HG02981 (cell line): ENCODE data around the gene MTA1.

Experiments
- ATAC-seq: cut with Tn5 transposase; IDR thresholded peaks from one replicate; pipeline ENCODE4 v1.9.1; 2021; ENCODE audit warnings: mild to moderate bottlenecking, moderate library complexity; ENCODE audit not compliant: unreplicated experiment

Gene MTA1

GRCh38 chr14:105458571-105458970, 38.9 kb downstream of the MTA1 start:
- ATAC-seq: no peak

GRCh38 chr14:105460116-105460515, 40.5 kb downstream of the MTA1 start:
- no peak for ATAC-seq

- no peak for ATAC-seq
Observed at GRCh38 chr14:105460616-105461015, 41.0 kb downstream of the MTA1 start.

GRCh38 chr14:105461903-105462302, 42.3 kb downstream of the MTA1 start:
- no peak for ATAC-seq

GRCh38 chr14:105464501-105464900, 44.9 kb downstream of the MTA1 start:
- ATAC-seq: no peak

GRCh38 chr14:105465209-105466031, 45.8 kb downstream of the MTA1 start:
- ATAC-seq: no peak

- no peak for ATAC-seq
Observed at GRCh38 chr14:105466531-105467248, 47.1 kb downstream of the MTA1 start.

- ATAC-seq: no peak
Observed at GRCh38 chr14:105467249-105467941, 47.8 kb downstream of the MTA1 start.

GRCh38 chr14:105467942-105468471, 48.4 kb downstream of the MTA1 start:
- ATAC-seq: no peak

GRCh38 chr14:105468621-105469241, 49.1 kb downstream of the MTA1 start:
- ATAC-seq: no peak

GRCh38 chr14:105469456-105470349, 50.1 kb downstream of the MTA1 start:
- no peak for ATAC-seq

GRCh38 chr14:105470350-105471296, 51.0 kb downstream of the MTA1 start:
- ATAC-seq: no peak

GRCh38 chr14:105471297-105471821, 51.7 kb downstream of the MTA1 start:
- no peak for ATAC-seq

- no peak for ATAC-seq
Observed at GRCh38 chr14:105471823-105472485, 52.3 kb downstream of the MTA1 start.

GRCh38 chr14:105472486-105472991, 52.9 kb downstream of the MTA1 start:
- no peak for ATAC-seq

- ATAC-seq: no peak
Observed at GRCh38 chr14:105473033-105473676, 53.5 kb downstream of the MTA1 start.
